HG03196 (cell line): ENCODE results near the gene GPX6.
"Not testable (repeated sequence)": the region's sequence is repeated elsewhere in the genome, so short reads cannot be mapped to it uniquely, and the experiment has no call there.

Source experiments
- ATAC-seq: cut with Tn5 transposase; IDR thresholded peaks from one replicate; pipeline ENCODE4 v1.9.1; 2021; ENCODE audit not compliant: unreplicated experiment

Gene GPX6

DNA sequence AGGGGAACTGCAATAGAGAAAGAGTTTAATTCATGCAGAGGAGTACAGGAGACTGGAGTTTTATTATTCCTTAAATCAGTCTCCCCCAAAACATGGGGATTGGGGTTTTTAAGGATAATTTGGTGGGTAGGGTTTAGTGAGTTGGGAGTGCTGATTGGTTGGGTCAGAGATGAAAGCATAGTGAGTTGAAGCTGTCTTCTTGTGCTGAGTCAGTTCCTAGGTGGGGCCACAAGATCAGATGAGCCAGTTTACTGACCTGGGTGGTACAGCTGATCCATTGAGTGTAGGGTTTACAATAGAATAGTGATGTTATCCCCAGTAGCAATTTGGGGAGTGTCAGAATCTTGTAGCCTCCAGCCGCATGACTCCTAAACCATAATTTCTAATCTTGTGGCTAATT is 29.1 kb downstream of the GPX6 start:
- ATAC-seq: no peak

DNA sequence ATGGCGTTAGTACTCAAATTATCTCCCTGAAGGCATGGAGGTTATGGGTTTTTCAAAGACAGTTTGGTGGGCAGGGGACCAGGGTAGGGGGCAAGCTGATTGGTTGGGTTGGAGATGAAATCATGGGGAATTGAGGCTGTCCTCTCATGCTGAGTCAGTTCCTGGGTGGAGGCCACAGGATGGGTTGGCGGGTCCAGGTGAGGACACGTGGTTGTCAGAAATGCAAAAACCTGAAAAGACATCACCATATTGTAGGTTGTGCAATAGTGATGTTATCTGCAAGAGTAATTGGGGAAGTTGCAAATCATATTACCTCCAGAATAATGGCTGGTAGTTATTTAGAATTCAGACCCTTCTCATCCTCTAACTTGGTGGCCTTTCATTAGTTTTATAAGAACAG is 30.1 kb downstream of the GPX6 start:
- no peak for ATAC-seq

DNA sequence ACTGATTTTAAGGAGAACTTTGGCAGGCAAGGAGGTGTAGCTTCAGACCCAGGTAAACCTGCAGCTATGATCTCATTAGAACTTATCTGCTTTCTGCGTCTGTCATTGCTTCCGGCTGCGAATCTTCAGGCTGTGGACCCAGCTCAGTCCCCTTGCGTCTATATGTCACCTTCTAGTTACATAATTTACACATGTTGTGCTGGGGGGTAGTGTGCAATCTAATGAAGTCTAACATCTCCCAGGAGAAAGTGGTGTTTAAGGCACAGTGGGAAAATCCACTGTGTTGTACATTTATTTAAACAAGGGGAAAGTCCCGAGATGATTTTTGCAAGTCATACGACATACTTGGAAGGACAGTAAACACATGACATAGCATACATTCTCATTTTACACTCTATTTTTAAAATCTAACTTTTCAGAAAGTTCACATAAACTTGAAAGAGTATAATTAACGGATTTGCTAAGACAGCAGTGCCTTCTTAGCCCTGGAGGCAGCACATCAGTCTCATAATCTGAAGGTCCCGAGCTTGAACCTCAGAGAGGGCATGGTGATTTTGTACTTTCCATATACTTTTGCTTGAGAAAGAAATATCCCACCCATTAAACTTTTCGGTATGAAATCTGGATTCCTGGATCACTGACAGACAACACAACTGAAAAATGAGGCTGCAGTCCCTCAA is 35.2 kb downstream of the GPX6 start:
- ATAC-seq: no peak

DNA sequence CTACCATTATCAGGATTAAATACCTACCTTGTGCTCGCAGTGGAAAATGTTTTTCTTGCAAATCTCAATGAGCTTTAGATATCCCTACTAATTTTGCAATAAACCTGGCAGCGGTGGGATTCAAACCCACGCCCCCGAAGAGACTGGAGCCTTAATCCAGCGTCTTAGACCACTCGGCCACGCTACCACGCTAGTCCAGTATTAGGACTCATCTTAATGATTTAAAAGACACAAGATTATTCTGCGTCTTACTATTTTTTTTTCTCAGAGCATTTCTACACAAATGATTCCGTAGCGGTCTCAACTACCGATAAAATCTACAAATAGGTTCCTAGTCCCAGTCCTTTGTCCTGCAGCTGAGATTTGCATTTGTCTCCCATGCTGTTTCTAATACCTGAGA is 37.1 kb downstream of the GPX6 start:
- no peak for ATAC-seq

DNA sequence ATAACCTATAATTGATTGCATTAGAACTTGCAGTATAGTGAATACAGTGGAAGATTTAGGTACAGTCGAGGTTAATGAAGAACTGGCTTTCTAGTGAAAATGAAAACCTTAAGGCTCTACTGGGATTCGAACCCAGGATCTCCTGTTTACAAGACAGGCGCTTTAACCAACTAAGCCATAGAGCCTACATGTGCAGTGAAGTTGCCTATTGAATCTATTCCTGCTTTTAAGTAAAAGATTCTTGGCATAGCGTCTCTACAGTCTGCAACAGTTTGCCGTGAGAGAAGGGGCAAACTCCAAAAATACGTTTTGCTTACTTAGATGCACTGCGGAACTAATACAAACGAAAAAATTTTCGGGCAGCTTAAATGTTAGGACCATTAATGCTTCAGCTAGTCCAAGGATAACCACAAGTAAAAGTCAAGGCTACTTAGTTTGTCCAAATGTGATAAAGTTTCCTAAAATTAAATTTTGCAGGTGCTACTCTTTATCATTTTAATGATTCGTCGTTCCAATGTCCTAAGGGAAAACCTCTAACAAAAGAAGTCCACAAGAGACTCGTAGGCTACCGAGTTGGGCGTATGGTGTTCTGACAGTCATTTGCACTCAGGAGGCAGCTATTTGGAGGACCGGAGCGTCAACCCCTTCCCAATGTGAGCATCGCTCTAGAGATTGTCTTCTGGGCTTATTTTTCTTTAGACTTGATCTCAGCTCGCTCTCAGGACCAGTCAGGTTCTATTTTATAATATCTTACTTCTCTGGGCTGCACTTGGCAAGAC is 41.0 kb downstream of the GPX6 start:
- ATAC-seq: no peak

DNA sequence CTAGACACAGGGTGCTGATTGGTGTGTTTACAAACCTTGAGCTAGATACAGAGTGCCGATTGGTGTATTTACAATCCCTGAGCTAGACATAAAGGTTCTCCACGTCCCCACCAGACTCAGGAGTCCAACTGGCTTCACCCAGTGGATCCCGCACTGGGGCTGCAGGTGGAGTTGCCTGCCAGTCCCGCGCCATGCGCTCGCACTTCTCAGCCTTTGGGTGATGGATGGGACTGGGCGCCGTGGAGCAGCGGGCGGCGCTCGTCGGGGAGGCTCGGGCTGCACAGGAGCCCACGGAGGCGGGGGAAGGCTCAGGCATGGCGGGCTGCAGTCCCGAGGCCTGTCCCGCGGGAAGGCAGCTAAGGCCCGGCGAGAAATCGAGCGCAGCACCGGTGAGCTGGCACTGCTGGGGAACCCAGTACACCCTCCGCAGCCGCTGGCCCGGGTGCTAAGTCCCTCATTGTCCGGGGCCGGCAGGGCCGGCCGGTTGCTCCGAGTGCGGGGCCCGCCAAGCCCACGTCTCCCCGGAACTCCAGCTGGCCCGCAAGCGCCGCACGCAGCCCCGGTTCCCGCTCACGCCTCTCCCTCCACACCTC is 46.3 kb downstream of the GPX6 start:
- ATAC-seq: not testable (repeated sequence)

DNA sequence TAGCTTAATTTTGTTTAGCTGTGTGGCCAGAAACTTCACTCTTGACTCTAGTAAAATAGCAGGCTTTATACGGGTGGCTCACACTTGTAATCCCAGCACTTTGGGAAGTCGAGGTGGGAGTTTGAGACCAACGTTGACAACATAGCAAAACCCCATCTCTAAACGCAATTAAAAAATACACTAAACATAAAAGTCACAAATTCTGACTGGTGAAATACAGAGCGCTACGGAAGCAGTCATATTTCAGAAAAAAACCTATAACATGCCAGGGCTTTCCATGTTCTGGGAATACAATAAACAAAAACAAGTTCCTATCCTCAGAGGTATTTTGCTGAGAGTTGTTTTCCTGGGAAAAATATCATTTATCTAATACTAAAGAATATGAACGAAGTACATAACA is 47.5 kb downstream of the GPX6 start:
- ATAC-seq: no peak

DNA sequence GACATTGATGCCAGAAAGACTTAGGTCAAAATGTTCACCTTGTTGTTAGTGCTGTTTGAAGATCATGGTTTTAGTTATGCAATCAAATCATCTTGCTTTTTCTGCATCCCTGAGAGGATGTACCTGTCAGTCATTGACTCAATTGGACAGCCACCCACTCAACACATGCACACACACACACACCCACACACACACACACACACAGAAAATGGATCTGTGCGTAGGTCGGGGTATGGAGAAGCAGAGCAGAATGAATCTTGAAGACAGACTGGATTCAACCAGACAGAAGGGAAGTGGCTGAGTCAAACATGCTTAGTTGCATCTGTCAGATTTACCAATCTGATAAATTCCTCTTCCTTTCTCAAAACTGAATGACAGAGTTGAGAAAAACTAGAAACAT is 53.2 kb downstream of the GPX6 start:
- ATAC-seq: no peak

DNA sequence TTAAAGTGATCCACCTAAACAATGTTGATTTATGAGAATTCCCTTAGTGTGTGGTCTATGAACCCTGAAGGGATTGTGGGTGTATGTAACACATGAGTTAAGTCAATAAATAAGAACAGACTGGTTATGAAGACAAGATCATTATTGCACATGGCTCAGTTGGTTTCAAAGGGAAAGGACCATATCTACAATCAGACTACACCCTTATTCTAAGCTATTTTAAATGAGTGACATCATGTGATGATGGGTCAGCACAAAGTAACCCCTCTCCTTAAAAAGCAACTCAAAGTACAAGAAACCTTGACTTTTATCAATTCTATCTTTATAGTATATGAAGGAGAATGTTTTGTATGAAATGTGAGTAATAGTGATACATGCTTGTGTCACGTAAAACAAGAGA is 57.0 kb downstream of the GPX6 start:
- no peak for ATAC-seq
